IMR-90 (cell line): ENCODE data around the gene PHF3. TPM values are rescaled to one million over a fixed set of nuclear protein-coding genes. Genes with fewer than 3 reads are reported as not detected.

Experiments
- BHLHE40 ChIP-seq: fragments of 150-350 bp; IDR thresholded peaks from 2 replicates; pipeline ENCODE4 v1.6.1; 2016; ENCODE audit warnings: mild to moderate bottlenecking, low read depth, low read length
- MAFK ChIP-seq: IDR thresholded peaks from 2 replicates; pipeline ENCODE4 v1.6.1; 2012; ENCODE audit warnings: low read depth, low read length, improper control_type of control experiment
- POLR2A ChIP-seq: IDR thresholded peaks from 2 replicates; pipeline ENCODE4 v1.6.1; 2012; ENCODE audit warnings: mild to moderate bottlenecking, low read depth, low read length
- RCOR1 ChIP-seq: IDR thresholded peaks from 2 replicates; pipeline ENCODE4 v1.6.1; 2012; ENCODE audit warnings: mild to moderate bottlenecking, low read length, improper control_type of control experiment; ENCODE audit not compliant: insufficient replicate concordance
- RFX5 ChIP-seq: IDR thresholded peaks from 2 replicates; pipeline ENCODE4 v1.8.0; 2012; ENCODE audit warnings: low read depth, mild to moderate bottlenecking, low read length, moderate library complexity
- SMC3 ChIP-seq: fragments of 150-350 bp; IDR thresholded peaks from 2 replicates; pipeline ENCODE4 v1.6.1; 2016; ENCODE audit warnings: low read depth, mild to moderate bottlenecking, antibody characterized with exemption, low read length, moderate library complexity
- polyA plus RNA-seq, 3 experiments: library from polyadenylated mRNA; depleted of rRNA; stranded (reverse); fragments of >200 nt; gene quantifications; 2 replicates each; pipeline ENCODE4 v1.2.3, GENCODE V29; 2012; ENCODE audit warnings: low replicate concordance in 1 of 3
- total RNA-seq: library from RNA; depleted of rRNA; stranded (reverse); fragments of >200 nt; gene quantifications from 2 replicates; pipeline ENCODE4 v1.2.3, GENCODE V29; 2012
- TF ChIP-seq, protein P1 (sequence below): fragments of 150-350 bp; IDR thresholded peaks from 2 replicates; pipeline ENCODE4 v1.6.1; 2016; ENCODE audit warnings: low read depth, mild to moderate bottlenecking, low read length, moderate library complexity, borderline replicate concordance

The PHF3 gene
- total and polyA plus RNA-seq, 2 of the 4 experiments (the other 2 are of a cell fraction), result 5.6 to 27.8 TPM

DNA sequence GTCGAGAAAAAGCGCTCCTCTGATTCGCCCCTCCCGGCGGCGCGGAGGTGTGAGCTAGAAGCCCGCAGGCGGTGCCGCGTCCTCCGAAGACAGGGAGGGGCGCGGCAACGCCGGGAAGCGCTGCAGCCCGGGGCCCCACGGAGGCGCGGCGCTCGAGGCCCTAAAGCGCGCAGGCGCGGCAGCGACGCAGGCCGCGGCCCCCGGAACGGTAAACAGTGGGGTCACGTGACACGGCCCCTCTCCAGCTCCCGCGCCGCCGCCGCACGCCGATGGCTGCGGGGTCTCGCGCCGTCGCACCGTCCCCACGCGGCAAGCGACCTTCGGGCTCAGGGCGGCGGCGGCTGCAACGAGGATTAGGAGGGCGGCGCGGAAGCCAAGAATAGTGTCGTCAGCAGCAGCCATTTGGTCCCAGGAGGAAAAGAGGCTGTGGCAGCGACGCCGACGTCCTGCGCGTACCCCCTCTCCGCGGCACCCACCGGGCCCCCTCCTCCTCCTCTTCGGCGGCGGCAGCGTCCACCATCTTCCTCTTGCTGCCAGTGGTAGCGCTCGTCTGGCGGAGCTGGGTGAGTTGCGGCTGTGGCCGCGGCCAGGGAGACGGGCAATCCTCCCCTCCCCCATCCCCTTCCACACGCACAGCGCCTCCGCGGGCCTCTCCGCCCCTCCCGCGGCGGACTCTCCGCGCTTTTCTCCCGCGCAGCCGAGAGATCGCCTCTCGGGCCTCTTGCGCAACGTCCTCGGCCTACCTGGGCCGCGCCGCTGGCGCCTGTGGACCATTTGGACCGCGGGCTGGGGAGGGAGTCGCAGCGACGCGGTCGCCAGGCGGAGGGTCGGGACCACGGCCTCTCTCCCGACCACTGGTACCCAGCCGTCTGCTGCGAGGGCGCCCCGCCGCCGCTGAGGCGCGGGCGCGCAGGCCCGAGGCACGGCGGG, at the start of gene PHF3 (continued):
- TF ChIP-seq, protein P1, sequence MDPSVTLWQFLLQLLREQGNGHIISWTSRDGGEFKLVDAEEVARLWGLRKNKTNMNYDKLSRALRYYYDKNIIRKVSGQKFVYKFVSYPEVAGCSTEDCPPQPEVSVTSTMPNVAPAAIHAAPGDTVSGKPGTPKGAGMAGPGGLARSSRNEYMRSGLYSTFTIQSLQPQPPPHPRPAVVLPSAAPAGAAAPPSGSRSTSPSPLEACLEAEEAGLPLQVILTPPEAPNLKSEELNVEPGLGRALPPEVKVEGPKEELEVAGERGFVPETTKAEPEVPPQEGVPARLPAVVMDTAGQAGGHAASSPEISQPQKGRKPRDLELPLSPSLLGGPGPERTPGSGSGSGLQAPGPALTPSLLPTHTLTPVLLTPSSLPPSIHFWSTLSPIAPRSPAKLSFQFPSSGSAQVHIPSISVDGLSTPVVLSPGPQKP, result no peak
- TF ChIP-seq POLR2A (peak; percentile 78), RCOR1 (no peak), BHLHE40 (peak; percentile 81), SMC3 (no peak), RFX5 (no peak), MAFK (no peak)
